WTC11 (cell line): Measurements from ENCODE around the gene GSS. TPM values are rescaled to one million over a fixed set of nuclear protein-coding genes. Genes with fewer than 3 reads are reported as not detected.

Experiments used
- ATAC-seq: fragments of 200-7000 bp; cut with Tn5 transposase; 2 replicates; pipeline ENCODE4 v1.10.0; 2021; ENCODE audit warnings: mild to moderate bottlenecking, moderate library complexity
- CTCF ChIA-PET: fragments of 300-600 bp; sonication (Branson Sonifier 250); formaldehyde crosslinking; loops from one replicate; lab custom pipeline; 2021; ENCODE audit warnings: antibody characterized with exemption; lab: Charles Lee
- POLR2A ChIA-PET: fragments of 350-600 bp; sonication (Branson Sonifier 250); formaldehyde crosslinking; loops from one replicate; lab custom pipeline; 2021; ENCODE audit warnings: antibody characterized with exemption; lab: Charles Lee
- DNase-seq: peaks from one replicate; pipeline ENCODE4 v3.0.0; 2021; ENCODE audit warnings: low spot score
- H3K27ac Mint-ChIP-seq: 2 replicates; pipeline ENCODE4 v1.8.0; 2021; ENCODE audit warnings: mixed read lengths
- H3K27me3 Mint-ChIP-seq: 2 replicates; pipeline ENCODE4 v1.8.0; 2021; ENCODE audit warnings: low read depth, mild to moderate bottlenecking, moderate library complexity, mixed read lengths
- H3K36me3 Mint-ChIP-seq: 2 replicates; pipeline ENCODE4 v1.8.0; 2021; ENCODE audit warnings: mixed read lengths
- H3K4me1 Mint-ChIP-seq: 2 replicates; pipeline ENCODE4 v1.8.0; 2022; ENCODE audit warnings: mixed read lengths
- H3K4me3 Mint-ChIP-seq: 2 replicates; pipeline ENCODE4 v1.8.0; 2021; ENCODE audit warnings: mild to moderate bottlenecking, moderate library complexity, mixed read lengths
- H3K9me3 Mint-ChIP-seq: 2 replicates; pipeline ENCODE4 v1.8.0; 2021; ENCODE audit warnings: mixed read lengths
- ATF1 ChIP-seq: sonication (generic); formaldehyde crosslinking; IDR thresholded peaks from 2 replicates; pipeline ENCODE4 v1.8.1; 2023; ENCODE audit warnings: mild to moderate bottlenecking, moderate library complexity, missing genetic modification reagents
- ESRRA ChIP-seq: sonication (generic); formaldehyde crosslinking; IDR thresholded peaks from 2 replicates; pipeline ENCODE4 v1.8.1; 2022; ENCODE audit warnings: mild to moderate bottlenecking, missing genetic modification reagents, borderline replicate concordance
- GRHL2 ChIP-seq: fragments of 250-450 bp; sonication (Bioruptor Pico); IDR thresholded peaks from 2 replicates; pipeline ENCODE4 v1.8.0; 2022; ENCODE audit warnings: mild to moderate bottlenecking, moderate library complexity; ENCODE audit not compliant: insufficient replicate concordance, severe bottlenecking
- KAT7 ChIP-seq: sonication (generic); formaldehyde crosslinking; IDR thresholded peaks from 2 replicates; pipeline ENCODE4 v1.8.1; 2023; ENCODE audit warnings: missing genetic modification reagents, mild to moderate bottlenecking, borderline replicate concordance
- NFYB ChIP-seq: sonication (generic); formaldehyde crosslinking; conservative IDR thresholded peaks from 2 replicates; pipeline ENCODE4 v1.8.0; 2022; ENCODE audit warnings: low read depth, missing genetic modification reagents
- NR2C2 ChIP-seq: sonication (generic); formaldehyde crosslinking; IDR thresholded peaks from 2 replicates; pipeline ENCODE4 v1.8.0; 2022; ENCODE audit warnings: mild to moderate bottlenecking, missing genetic modification reagents
- SOX15 ChIP-seq: fragments of 250-450 bp; sonication (Bioruptor Pico); IDR thresholded peaks from 2 replicates; pipeline ENCODE4 v1.9.0; 2021; ENCODE audit warnings: mild to moderate bottlenecking
- TEAD4 ChIP-seq: sonication (generic); formaldehyde crosslinking; IDR thresholded peaks from 2 replicates; pipeline ENCODE4 v1.8.0; 2022; ENCODE audit warnings: mild to moderate bottlenecking, missing genetic modification reagents
- ZBTB21 ChIP-seq: sonication (generic); formaldehyde crosslinking; IDR thresholded peaks from 2 replicates; pipeline ENCODE4 v1.8.1; 2023; ENCODE audit warnings: mild to moderate bottlenecking, missing genetic modification reagents, borderline replicate concordance
- ZNF138 ChIP-seq: sonication (generic); formaldehyde crosslinking; conservative IDR thresholded peaks from 2 replicates; pipeline ENCODE4 v1.8.1; 2022; ENCODE audit warnings: mild to moderate bottlenecking, moderate library complexity, missing genetic modification reagents
- ZNF232 ChIP-seq: sonication (generic); formaldehyde crosslinking; IDR thresholded peaks from 2 replicates; pipeline ENCODE4 v1.8.0; 2022; ENCODE audit warnings: mild to moderate bottlenecking, missing genetic modification reagents
- ZNF263 ChIP-seq: sonication (generic); formaldehyde crosslinking; IDR thresholded peaks from 2 replicates; pipeline ENCODE4 v1.8.1; 2022; ENCODE audit warnings: low read depth, mild to moderate bottlenecking, moderate library complexity, missing genetic modification reagents
- total RNA-seq: library from RNA; stranded (reverse); gene quantifications from 3 replicates; pipeline ENCODE4 v1.2.3, GENCODE V29; 2021
- TF ChIP-seq, protein P1 (sequence below): fragments of 250-450 bp; sonication (Bioruptor Pico); IDR thresholded peaks from 2 replicates; pipeline ENCODE4 v1.9.0; 2021; ENCODE audit warnings: mild to moderate bottlenecking
- TF ChIP-seq, protein P2 (sequence below): sonication (generic); formaldehyde crosslinking; conservative IDR thresholded peaks from 2 replicates; pipeline ENCODE4 v1.8.1; 2022; ENCODE audit warnings: mild to moderate bottlenecking, missing genetic modification reagents
- TF ChIP-seq, protein P3 (sequence below): fragments of 250-450 bp; sonication (Bioruptor Pico); IDR thresholded peaks from 2 replicates; pipeline ENCODE4 v1.9.0; 2021; ENCODE audit warnings: mild to moderate bottlenecking
- TF ChIP-seq, protein P4 (sequence below): sonication (generic); formaldehyde crosslinking; IDR thresholded peaks from 2 replicates; pipeline ENCODE4 v1.8.0; 2023; ENCODE audit warnings: missing genetic modification reagents
- TF ChIP-seq, protein P5 (sequence below): sonication (generic); formaldehyde crosslinking; IDR thresholded peaks from 2 replicates; pipeline ENCODE4 v1.8.0; 2022; ENCODE audit warnings: mild to moderate bottlenecking, missing genetic modification reagents
- TF ChIP-seq, protein P6 (sequence below): sonication (generic); formaldehyde crosslinking; IDR thresholded peaks from 2 replicates; pipeline ENCODE4 v1.8.1; 2023; ENCODE audit warnings: mild to moderate bottlenecking, missing genetic modification reagents
- TF ChIP-seq, protein P7 (sequence below): fragments of 200-600 bp; IDR thresholded peaks from 2 replicates; pipeline ENCODE4 v1.8.0; 2022; ENCODE audit warnings: antibody characterized with exemption
- TF ChIP-seq, protein P8 (sequence below): sonication (generic); formaldehyde crosslinking; IDR thresholded peaks from 2 replicates; pipeline ENCODE4 v1.8.1; 2022; ENCODE audit warnings: low read depth, mild to moderate bottlenecking, moderate library complexity, missing genetic modification reagents, borderline replicate concordance

The GSS gene
- total RNA-seq, 1 experiment from 2014 or later = 47.3 TPM

DNA sequence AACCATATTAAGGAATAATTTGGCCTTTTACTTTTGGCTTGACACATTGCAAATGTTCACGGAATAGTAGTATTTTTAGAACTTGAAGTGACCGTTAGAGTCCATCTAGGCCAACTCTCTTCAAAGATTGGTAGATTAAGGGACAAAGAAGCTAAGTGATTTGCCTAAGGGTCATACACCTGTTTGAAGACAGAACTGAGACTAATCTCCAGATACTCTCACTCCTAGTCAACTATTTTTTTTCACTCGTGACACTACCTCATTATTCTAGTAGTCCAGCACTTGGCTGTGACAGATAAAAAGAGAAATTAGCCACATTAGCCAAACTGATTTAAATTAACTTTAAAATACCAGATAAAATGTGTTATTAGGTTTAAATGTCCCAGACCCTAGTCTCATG is 68.6 kb downstream of the GSS start:
- H3K4me1 Mint-ChIP-seq = no peaks in the 10 kb centered on the region
- H3K4me3 Mint-ChIP-seq = no peak overlapping the region
- no peaks in the 10 kb centered on the region for H3K27me3 Mint-ChIP-seq
- ChIA-PET POLR2A (no interaction called here), CTCF (no interaction called here)
- TF ChIP-seq ZNF138 (CRISPR knock-in tag) (no peak), ZNF232 (no peak), ZNF263 (CRISPR knock-in tag) (no peak), KAT7 (CRISPR knock-in tag) (no peak)
- TF ChIP-seq, protein P1, sequence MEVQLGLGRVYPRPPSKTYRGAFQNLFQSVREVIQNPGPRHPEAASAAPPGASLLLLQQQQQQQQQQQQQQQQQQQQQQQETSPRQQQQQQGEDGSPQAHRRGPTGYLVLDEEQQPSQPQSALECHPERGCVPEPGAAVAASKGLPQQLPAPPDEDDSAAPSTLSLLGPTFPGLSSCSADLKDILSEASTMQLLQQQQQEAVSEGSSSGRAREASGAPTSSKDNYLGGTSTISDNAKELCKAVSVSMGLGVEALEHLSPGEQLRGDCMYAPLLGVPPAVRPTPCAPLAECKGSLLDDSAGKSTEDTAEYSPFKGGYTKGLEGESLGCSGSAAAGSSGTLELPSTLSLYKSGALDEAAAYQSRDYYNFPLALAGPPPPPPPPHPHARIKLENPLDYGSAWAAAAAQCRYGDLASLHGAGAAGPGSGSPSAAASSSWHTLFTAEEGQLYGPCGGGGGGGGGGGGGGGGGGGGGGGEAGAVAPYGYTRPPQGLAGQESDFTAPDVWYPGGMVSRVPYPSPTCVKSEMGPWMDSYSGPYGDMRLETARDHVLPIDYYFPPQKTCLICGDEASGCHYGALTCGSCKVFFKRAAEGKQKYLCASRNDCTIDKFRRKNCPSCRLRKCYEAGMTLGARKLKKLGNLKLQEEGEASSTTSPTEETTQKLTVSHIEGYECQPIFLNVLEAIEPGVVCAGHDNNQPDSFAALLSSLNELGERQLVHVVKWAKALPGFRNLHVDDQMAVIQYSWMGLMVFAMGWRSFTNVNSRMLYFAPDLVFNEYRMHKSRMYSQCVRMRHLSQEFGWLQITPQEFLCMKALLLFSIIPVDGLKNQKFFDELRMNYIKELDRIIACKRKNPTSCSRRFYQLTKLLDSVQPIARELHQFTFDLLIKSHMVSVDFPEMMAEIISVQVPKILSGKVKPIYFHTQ = no peak
- TF ChIP-seq, protein P2, sequence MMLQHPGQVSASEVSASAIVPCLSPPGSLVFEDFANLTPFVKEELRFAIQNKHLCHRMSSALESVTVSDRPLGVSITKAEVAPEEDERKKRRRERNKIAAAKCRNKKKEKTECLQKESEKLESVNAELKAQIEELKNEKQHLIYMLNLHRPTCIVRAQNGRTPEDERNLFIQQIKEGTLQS (CRISPR knock-in tag) = no peak
- TF ChIP-seq, protein P3, sequence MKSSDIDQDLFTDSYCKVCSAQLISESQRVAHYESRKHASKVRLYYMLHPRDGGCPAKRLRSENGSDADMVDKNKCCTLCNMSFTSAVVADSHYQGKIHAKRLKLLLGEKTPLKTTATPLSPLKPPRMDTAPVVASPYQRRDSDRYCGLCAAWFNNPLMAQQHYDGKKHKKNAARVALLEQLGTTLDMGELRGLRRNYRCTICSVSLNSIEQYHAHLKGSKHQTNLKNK (CRISPR knock-in tag) = no peak
- TF ChIP-seq, protein P4, sequence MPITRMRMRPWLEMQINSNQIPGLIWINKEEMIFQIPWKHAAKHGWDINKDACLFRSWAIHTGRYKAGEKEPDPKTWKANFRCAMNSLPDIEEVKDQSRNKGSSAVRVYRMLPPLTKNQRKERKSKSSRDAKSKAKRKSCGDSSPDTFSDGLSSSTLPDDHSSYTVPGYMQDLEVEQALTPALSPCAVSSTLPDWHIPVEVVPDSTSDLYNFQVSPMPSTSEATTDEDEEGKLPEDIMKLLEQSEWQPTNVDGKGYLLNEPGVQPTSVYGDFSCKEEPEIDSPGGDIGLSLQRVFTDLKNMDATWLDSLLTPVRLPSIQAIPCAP (CRISPR knock-in tag) = no peak
- no peak overlapping the region for H3K27ac Mint-ChIP-seq
- ATAC-seq (no peak), DNase-seq (no peak)
- H3K9me3 Mint-ChIP-seq = no peaks in the 10 kb centered on the region
- peaks cover 17% of the 10 kb centered on the region; the same call in 1 of the 2 replicates for H3K36me3 Mint-ChIP-seq

DNA sequence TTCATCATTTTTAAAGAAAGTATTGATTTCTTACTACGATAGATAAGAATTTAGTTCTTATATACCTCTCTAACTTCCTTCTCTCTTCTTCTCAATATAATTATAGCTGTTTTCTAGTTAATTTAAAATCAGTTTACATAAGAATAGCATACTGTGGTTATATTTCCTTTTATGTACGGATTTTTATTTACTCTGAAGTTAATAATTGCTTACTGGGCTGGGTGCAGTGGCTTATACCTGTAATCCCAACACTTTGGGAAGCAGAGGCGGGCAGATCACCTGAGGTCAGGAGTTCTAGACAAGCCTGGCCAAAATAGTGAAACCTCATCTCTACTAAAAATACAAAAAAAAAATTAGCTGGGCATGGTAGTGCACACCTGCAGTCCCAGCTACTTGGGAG is 69.5 kb downstream of the GSS start:
- no peak for DNase-seq
- Mint-ChIP-seq H3K27ac (no peak overlapping the region), H3K4me1 (no peaks in the 10 kb centered on the region), H3K36me3 (peaks cover 17% of the 10 kb centered on the region; the same call in 1 of the 2 replicates), H3K4me3 (no peak overlapping the region), H3K9me3 (no peaks in the 10 kb centered on the region), H3K27me3 (no peaks in the 10 kb centered on the region)
- POLR2A ChIA-PET = interaction anchor here (0.7 kb wide), 1 partner anchor 10 kb away, joined by 3 read pairs; the partner anchor contains the start of gene ACSS2
- no peak for TF ChIP-seq ZBTB21
- TF ChIP-seq NR2C2 (CRISPR knock-in tag) = no peak
- no peak for TF ChIP-seq NFYB (CRISPR knock-in tag)
- TF ChIP-seq, protein P5, sequence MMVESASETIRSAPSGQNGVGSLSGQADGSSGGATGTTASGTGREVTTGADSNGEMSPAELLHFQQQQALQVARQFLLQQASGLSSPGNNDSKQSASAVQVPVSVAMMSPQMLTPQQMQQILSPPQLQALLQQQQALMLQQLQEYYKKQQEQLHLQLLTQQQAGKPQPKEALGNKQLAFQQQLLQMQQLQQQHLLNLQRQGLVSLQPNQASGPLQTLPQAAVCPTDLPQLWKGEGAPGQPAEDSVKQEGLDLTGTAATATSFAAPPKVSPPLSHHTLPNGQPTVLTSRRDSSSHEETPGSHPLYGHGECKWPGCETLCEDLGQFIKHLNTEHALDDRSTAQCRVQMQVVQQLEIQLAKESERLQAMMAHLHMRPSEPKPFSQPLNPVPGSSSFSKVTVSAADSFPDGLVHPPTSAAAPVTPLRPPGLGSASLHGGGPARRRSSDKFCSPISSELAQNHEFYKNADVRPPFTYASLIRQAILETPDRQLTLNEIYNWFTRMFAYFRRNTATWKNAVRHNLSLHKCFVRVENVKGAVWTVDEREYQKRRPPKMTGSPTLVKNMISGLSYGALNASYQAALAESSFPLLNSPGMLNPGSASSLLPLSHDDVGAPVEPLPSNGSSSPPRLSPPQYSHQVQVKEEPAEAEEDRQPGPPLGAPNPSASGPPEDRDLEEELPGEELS = no peak
- no peak for TF ChIP-seq GRHL2 (CRISPR knock-in tag)
- TF ChIP-seq, protein P6, sequence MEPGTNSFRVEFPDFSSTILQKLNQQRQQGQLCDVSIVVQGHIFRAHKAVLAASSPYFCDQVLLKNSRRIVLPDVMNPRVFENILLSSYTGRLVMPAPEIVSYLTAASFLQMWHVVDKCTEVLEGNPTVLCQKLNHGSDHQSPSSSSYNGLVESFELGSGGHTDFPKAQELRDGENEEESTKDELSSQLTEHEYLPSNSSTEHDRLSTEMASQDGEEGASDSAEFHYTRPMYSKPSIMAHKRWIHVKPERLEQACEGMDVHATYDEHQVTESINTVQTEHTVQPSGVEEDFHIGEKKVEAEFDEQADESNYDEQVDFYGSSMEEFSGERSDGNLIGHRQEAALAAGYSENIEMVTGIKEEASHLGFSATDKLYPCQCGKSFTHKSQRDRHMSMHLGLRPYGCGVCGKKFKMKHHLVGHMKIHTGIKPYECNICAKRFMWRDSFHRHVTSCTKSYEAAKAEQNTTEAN (CRISPR knock-in tag) = no peak
- TF ChIP-seq ATF1 = no peak
- no peak for TF ChIP-seq TEAD4 (CRISPR knock-in tag)
- TF ChIP-seq SOX15 (CRISPR knock-in tag) = no peak
- TF ChIP-seq ESRRA (CRISPR knock-in tag) = no peak
- TF ChIP-seq, protein P7, sequence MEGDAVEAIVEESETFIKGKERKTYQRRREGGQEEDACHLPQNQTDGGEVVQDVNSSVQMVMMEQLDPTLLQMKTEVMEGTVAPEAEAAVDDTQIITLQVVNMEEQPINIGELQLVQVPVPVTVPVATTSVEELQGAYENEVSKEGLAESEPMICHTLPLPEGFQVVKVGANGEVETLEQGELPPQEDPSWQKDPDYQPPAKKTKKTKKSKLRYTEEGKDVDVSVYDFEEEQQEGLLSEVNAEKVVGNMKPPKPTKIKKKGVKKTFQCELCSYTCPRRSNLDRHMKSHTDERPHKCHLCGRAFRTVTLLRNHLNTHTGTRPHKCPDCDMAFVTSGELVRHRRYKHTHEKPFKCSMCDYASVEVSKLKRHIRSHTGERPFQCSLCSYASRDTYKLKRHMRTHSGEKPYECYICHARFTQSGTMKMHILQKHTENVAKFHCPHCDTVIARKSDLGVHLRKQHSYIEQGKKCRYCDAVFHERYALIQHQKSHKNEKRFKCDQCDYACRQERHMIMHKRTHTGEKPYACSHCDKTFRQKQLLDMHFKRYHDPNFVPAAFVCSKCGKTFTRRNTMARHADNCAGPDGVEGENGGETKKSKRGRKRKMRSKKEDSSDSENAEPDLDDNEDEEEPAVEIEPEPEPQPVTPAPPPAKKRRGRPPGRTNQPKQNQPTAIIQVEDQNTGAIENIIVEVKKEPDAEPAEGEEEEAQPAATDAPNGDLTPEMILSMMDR = no peak
- TF ChIP-seq, protein P8, sequence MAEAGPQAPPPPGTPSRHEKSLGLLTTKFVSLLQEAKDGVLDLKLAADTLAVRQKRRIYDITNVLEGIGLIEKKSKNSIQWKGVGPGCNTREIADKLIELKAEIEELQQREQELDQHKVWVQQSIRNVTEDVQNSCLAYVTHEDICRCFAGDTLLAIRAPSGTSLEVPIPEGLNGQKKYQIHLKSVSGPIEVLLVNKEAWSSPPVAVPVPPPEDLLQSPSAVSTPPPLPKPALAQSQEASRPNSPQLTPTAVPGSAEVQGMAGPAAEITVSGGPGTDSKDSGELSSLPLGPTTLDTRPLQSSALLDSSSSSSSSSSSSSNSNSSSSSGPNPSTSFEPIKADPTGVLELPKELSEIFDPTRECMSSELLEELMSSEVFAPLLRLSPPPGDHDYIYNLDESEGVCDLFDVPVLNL = no peak
- ATAC-seq = no peak
- CTCF ChIA-PET = no interaction called here
